Fibroblast of skin of left biceps (primary cell): ENCODE measurements around the gene OR8D1.
"Not testable (repeated sequence)": the region's sequence is repeated elsewhere in the genome, so short reads cannot be mapped to it uniquely, and the experiment has no call there.

Experiments used
- DNase-seq, 2 experiments: peaks; one replicate each; pipeline ENCODE4 v3.0.0-alpha.2; 2013; ENCODE audit warnings: low read depth in 2 of 2

Gene OR8D1

DNA sequence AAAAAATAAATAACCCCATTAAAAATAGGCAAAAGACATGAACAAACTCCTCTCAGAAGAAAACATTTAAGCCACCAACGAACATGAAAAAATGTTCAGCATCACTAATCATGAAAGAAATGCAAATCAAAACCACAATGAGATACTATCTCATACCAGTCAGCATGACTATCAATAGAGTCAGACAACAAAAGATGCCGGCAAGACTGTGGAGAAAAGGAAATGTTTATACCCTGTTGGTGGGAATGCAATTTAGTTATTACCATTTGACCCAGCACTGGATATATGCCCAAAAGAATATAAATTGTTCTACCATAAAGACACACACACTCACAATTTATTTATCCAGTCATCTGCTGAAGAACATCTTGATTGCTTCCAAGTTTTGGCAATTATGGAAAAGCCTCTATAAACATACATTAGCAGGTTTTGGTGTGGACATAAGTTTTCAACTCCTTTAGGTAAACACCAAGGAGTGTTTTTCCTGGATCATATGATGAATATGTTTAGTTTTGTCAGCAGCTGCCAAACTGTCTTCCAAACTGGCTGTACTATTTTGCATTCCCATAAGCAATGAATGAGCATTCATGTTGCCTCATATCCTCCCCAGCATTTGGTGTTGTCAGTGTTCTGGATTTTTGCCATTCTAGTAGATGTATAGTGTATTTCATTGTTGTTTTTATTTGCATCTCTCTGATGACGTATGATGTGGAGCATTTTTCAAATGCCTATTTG is 28.0 kb downstream of the OR8D1 start:
- peak; percentile 21 to 28 for DNase-seq

DNA sequence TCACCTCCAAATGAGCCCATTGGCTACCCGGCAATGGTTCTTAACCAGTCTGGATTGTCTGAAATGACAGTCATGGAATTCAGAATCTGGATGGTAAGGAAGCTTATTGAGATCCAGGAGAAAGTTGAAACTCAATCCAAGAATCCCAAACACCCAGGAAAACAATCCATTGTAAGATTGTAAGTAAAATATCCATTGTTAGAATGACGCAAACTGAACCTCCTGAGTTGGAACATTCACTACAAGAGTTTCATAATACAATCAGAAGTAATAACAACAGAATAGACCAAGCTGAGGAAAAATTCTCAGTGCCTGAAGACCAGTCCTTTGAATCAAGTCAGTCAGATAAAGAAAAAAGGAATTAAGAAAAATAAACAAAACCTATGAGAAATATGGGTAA is 35.5 kb downstream of the OR8D1 start:
- no peak for DNase-seq

DNA sequence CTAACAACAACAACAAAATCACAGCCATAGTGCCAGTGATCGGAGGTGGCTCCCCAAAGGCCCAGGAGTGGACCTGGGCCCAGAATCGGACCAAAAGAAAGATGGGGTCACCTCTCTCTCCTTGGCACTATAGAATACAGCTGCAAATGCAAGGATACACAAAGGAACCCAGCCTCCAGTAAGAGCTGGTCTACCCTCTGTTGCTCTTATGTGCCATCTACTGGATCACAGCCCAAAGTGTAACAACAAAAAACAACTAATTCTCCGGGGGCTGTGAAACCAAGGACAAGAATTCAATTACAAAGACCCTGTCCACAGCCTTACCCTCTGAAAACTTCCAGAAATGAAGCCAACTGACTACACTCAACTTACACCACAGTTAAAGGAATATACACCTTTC is 35.9 kb downstream of the OR8D1 start:
- no peak for DNase-seq

DNA sequence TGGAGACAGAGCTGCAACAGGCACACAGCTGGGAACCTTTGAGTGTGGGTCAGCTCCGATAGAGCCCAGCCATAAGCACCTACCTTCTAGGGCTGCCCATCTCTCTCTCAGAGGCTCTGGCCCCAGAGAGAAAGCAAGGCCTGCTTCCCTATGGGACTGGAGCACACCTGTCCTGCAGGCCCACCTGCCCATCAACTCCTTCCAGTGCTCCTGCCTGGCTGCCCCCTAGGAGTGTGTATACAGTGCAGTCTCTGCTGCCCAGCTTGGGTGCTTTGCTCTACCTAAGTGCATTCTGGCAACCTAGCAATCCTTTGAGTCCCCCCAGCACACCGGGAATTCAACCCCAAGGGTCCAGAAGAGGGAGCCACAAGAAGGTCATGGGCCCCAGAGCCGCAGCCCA is 36.5 kb downstream of the OR8D1 start:
- no peak for DNase-seq

DNA sequence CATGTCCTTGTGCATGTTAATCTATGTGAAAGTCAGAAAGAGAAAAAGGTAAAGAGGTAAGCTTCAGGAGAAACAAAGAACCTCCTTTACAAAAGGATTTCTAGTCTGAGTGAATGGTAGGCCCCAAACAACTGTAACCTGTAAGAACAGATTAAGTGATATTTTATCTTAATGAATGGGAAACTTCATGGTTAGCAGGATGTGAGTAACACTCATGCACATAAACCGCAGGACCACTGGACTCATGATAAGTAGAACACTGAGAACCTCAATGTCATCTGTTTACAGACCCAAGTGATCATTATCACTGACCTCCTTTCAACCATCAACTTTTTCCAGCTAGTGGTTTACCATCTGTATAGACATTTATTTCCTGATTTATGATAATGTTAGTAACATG is 37.7 kb downstream of the OR8D1 start:
- DNase-seq, result no peak

DNA sequence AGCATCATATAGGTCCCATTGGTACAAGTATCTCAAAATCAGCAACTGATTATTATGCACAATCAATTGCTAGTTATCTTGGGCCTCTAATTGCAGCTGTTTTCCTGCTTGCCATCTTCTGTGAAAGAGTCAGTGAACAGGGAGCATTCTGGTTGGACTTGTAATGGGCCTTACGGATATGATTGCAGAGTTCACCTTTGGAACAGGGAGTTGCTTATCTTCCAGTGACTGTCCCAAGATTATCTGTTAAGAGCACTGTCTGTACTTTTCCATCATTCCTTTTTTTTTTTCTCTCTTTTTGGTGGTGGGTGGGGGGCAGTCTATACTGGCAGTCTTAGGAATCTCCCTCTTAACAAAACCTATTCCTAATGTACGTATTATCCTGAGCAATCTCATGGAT is 39.7 kb downstream of the OR8D1 start:
- no peak for DNase-seq

DNA sequence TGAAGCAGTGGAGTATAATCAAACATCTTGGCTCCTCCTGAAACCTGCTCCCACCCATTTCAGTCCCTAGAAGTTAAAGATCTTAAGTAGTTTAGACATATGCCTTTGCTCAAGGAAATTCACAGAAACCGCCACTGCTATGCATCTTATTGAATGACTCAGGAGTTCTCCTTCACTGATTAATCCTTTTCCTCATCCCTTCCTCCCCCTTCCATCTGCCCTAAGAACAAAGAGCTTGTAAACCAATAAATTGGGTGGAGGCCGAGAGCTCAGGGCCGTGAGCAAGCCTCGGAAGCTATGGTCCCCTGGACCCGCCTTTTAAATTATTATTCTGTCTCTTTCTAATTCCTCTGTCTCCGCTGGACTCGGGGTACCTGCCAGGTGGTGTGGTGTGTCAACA is 42.9 kb downstream of the OR8D1 start:
- DNase-seq, result not testable (repeated sequence)

DNA sequence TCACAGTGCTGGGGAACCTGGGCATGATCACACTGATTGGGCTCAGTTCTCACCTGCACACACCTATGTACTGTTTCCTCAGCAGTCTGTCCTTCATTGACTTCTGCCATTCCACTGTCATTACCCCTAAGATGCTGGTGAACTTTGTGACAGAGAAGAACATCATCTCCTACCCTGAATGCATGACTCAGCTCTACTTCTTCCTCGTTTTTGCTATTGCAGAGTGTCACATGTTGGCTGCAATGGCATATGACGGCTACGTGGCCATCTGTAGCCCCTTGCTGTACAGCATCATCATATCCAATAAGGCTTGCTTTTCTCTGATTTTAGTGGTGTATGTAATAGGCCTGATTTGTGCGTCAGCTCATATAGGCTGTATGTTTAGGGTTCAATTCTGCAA is 48.7 kb downstream of the OR8D1 start:
- DNase-seq, result not testable (repeated sequence)

DNA sequence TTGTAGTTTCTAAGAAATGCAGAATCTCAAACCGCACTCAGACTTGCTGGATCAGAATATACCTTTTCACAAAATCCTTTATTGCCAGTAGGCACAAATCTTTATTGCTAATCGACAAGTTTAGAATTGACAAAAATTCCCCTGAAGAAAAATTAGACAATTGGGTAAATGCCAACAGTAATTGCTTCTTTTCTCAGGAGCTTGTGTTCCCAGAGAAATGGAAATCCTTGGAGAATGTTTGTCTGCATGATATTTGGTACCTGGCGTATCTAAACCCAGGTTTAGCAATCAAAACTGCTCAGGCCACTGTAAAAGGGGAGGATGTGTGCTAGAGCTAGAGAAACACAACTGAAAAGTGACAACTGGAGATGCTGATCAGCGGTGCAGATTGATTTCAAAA is 57.7 kb downstream of the OR8D1 start, which contains the start of gene OR8G5:
Gene OR8G5 (plus strand): TSS at position 301 of the 400 bp plus-strand sequence. CDS start 8,556 bp downstream, outside the sequence.
- no peak for DNase-seq
